ENCODE data around the gene PXYLP1. TPM values are rescaled to one million over a fixed set of nuclear protein-coding genes. Genes with fewer than 3 reads are reported as not detected.

Gene PXYLP1
- total and polyA plus RNA-seq, 2 of the 8 experiments (the other 6 are each of a cell fraction or from before 2014, with no cell fraction given): 19.4 to 20.6 TPM

- TF ChIP-seq CTCF (IDR thresholded peaks at IDR 0.05; ENCODE audit: control extremely low read depth in 1 of 3, insufficient read depth in 1 of 3, low read depth in 1 of 3, low read length in 3 of 3) (peak in 2 of 3 experiments; percentile 60 to 62; a peak in 3 of 4 replicates), CHD7 (IDR thresholded peaks at IDR 0.05; ENCODE audit: insufficient replicate concordance, low read length) (no peak)
These were observed 72.0 kb downstream of the PXYLP1 start (continued) for GRCh38 chr3:141303481-141304223.
